ENCODE data around the gene COL7A1.
"Not testable (repeated sequence)": the region's sequence is repeated elsewhere in the genome, so short reads cannot be mapped to it uniquely, and the experiment has no call there.

Gene COL7A1

DNA sequence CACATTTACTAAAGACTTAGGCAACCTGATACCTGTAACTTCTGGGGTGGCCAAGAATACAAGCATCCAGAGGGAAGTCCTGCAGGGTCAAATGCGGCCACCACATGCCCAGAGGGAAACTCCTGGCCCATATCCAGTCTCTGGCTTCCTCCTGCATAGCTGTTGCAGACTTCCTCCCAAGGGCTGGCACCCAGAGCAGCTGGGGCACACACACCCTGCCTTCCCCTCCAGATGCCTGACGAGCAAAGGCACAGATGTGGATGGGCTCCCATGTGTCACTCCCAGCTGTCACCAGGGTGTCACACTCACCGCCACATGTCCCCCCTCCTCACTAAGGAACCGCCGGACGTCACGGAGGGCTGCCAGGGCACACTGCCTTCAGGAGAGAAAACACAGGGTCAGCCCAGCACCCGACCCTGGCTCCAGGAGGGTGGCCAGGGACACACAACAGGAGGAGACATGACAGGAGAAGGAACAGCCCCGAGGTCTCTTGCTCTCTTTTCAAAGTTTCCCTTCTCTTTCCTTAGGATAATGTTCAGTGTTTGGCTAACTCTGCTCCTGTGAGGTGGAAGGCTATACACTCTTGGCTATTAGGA lies 51.8 kb downstream of the COL7A1 start:
- no peak for DNase-seq (ENCODE audit: low spot score)

DNA sequence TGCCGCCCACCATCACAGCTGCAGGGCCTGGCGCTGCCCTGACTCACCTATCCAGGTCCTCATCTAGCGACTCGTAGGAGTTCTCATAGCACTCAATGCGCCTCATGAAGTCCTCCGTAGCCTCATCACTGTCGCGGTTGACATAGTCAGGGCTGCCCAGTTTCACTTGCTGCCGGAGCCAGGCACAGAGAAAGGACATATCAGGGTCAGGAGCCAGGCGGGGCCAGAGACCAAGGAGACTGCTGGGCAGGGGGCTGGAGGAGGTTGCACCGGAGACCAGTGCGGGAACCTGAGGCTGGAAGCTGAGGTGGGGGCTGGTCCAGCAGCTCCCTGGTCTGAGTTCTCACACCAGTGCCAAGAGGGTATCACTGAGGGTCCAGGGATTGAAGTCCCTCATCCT lies 56.7 kb downstream of the COL7A1 start:
- DNase-seq (ENCODE audit: low spot score): no peak

DNA sequence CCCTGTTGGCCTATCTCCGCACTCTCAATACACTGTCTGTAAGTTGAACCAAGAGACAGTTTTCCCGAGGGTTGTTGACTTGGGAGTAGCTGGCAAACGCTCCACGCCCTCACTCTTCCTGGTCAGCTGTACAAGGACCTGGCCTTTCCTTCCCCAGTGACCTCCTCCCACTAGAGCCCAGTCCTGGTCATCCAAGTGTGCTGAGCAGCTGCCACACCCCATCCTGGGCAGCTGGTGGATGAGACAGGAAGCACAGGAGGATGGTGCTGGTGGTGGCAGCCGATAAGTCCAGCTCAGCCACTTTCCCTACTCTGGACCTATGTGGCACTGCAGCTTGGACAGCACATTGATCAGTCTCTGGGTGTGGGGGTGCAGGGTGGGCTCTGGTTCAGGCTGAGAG lies 58.3 kb downstream of the COL7A1 start:
- DNase-seq (ENCODE audit: low spot score): no peak

DNA sequence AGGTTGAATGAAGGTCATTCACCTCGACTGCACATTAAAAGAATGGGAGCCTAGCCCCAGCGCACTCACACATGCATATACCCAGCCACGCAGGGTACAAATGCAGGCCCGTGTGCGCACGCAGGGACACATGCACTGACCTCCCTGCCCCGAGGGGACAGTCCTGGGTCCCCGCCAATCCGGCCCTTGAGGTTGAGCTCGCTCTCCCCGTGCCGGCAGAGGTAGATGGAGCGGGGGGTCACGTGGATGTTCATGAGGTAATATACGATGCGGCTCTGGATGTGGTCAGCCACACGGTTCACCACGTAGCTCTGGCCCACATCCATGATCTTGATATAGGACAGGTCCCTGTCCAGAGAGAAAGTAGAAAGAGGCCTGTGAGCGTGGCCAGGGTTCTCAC lies 59.0 kb downstream of the COL7A1 start:
- no peak for DNase-seq (ENCODE audit: low spot score)

DNA sequence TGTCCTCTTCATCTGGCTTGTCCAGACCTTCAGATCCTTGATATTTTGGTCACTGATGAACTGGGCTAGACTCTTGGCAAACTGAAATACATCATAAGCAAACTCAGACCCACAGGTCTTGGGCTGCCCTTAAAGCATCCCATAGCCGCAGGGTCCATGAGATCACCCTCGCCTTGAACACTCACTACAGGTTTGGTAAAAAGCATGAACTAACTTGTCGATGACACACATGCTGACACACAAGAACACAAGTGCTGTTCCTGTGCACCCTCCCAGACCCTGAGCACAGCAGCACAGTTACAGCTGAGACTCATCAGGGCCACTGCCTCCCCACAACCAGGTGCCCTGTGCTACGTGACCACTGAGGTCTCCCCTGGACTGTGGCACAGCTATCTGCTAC lies 59.6 kb downstream of the COL7A1 start:
- DNase-seq (ENCODE audit: low spot score): no peak

DNA sequence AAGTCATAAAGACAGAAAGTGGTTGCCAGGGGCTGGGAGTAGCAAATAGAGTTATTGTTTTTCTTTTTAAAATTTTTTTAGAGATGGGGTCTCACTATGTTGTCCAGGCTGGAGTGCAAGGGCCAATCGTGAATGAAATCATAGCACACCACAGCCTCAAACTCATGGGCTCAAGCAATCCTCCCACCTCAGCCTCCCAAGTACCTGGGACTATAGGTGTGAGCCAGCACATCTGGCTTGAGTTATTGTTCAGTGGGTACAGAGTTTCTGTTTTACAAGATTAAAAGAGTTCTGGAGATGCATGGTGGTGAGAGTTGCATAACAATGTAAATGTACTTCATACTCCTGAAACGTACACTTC lies 62.2 kb downstream of the COL7A1 start:
- DNase-seq (ENCODE audit: low spot score): no peak

DNA sequence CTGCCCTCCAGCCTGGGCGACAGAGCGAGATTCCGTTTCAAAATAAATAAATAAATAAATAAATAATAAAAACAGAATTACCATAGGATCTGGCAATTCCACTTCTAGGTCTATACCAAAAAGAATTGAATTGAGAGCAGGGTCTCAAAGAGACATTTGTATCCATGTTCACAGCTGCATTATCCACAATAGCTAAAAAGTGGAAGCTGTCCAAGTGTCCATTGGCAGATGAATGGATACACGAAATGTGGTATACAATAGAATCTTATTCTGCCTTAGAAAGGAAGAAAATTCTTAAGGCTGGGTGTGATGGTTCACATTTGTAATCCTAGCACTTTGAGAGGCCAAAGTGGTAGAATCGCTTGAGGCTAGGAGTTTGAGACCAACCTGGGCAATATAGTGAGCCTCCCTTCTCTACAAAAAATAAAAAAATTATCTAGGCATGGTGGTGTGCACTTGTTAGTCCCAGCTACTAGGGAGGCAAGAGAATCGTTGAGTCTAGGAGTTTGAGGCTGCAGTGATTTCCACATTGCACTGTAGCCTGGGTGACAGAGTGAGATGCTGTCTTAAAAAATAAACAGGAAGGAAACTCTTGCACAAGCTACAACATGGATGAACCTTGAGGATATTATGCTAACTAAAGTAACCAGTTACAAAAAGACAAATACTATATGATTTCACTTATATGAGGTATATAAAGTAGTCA lies 62.7 kb downstream of the COL7A1 start:
- no peak for DNase-seq (ENCODE audit: low spot score)

DNA sequence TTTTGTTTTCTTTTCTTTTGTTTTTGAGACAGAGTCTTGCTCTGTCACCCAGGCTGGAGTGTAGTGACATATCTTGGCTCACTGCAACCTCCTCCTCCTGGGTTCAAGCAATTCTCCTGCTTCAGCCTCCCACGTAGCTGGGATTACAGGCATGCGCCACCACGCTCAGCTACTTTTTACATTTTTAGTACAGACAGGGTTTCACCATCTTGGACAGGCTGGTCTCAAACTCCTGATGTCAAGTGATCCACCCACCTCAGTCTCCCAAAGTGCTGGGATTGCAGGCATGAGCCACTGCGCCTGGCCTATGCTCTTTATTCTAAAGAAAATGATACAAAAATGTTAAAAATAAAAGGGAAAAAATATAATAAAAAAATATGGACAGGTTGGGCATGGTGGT lies 64.4 kb downstream of the COL7A1 start:
- DNase-seq (ENCODE audit: low spot score): not testable (repeated sequence)

DNA sequence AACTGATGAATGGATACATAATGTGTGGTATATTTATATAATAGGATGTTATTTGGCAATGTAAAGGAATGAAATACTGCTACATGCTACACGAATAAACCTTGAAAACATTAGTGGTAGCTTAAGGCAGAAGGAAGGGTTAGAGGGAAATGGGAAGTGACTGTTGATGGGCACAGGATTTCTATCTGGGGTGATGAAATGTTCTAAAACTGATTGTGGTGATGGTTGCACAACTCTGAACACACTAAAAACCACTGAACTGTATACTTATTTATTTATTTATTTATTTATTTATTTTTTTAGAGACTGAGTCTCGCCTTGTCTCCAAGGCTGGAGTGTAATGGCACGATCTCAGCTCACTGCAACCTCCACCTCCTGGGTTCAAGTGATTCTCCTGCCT lies 66.4 kb downstream of the COL7A1 start:
- DNase-seq (ENCODE audit: low spot score): no peak

DNA sequence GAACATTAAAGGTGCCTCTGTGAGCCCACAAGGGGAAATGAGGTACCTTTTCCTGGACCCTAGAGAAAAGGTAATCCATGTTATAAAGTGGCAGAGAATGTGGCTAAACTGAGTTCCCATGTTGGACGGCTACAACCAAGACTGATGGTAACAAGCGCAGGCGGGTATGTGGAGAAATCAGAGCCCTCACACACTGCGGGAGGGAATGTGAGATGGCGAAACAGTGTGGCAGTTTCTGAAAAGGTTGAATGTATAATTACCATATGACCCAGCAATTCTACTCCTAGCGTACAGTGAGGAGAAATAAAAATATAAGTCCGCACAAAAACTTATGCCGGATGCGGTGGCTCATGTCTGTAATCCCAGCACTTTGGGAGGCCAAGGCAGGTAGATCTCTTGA lies 67.1 kb downstream of the COL7A1 start:
- DNase-seq (ENCODE audit: low spot score): no peak

DNA sequence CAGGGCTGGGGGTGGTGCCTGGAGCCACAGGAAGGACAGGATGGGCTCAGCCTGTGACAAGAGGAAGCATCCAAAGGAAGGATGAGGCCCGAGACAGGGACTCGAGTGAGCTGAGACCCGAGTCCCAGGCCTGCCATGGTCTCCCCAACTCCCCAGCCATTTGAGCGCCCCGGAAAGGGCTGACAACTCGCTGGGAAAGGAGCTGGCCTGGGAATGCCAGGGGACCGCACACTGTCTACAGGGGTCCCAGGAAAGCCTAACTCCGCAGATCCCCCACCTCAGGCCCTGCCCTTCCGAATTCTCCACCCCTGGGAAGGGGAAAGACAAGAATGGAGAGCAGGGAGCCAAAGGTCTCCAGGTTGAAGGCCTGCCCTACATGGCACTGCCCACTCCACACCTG lies 70.2 kb downstream of the COL7A1 start:
- no peak for DNase-seq (ENCODE audit: low spot score)

DNA sequence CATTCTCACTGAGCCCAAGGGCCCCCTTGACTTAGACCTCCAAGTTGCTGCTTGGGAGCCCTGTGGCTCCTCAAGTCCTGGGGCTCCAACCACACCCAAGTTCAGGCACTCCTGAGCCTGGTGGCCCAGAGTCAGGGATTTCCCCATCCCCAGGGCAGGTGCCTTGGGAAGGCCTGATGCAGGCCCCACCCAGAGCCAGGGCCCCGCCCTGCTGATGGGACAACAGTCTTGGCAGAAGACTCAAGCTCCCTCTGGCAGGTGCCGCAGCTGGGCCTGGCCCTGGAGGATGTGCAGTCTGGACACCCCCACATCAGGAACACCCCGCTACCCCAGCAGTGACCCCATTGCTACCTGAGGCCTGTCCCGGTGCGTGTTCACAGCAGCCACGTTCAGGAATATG lies 73.5 kb downstream of the COL7A1 start:
- no peak for DNase-seq (ENCODE audit: low spot score)

DNA sequence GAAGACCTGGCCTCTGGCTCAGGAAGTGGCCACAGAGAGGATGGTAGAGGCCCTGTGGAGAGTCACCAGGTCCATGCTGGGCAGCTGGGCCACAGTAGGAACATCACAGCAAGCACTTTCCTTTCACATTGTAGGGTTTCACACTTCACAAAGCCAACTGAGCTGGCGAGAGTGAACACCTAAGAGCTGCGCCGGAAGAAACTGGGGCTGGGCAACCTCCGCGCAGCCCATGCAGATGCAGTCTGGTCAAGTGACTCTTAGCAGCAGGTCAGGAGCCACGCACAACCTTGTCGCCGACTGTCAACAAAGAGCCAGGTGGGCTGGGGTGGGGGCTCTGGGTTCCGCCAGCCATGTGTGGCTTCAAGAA lies 75.9 kb downstream of the COL7A1 start:
- DNase-seq (ENCODE audit: low spot score): no peak

DNA sequence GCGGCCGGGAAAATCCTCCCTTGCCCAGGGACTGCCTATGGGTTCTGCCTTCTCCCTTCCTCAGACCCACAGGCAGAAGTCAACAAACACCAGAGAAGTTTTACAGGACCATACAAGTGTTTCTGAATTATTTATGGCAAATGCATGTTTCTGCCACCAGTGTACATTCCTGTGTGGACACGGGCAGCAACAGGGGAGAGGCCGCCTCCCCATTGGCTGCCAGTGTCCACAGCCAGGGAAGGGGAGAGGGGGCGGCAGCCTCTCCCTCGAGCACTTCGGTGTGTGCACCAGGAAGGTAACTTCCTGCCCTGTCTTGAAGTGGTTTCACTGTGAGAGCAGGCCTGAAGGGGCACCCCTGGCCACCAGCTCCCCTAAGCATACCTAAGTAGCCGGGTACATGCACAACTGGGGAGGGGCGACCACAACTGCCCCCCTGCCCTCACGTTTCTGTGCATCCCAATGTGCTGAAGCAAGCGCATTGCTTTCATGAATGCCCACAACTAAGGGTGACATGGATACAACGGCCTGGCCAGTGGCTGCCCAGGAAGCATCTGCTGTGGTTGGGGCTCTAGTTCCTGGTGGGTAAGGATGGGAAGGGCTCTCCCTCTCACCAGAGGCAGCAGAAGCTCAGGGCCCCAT lies 76.4 kb downstream of the COL7A1 start:
- no peak for DNase-seq (ENCODE audit: low spot score)

DNA sequence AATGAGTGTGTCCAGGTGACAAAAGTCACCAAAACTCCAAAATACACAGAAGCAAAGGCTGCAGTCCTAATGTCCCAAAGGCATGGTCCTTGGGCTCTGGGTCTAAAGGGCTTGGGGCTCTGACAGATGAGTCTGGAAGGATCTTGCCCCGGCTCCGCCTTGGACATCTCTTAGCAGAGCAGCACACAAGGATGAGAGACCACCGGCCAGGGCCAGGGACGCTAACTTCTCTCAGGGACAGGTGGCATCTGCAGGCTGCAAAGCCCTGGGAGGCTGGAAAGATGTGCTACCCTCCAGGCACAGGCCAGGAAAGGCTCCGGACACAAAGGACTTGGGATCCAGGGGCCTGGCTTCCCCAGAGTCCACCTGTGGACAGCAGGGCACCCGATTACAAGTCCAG lies 77.1 kb downstream of the COL7A1 start:
- no peak for DNase-seq (ENCODE audit: low spot score)

DNA sequence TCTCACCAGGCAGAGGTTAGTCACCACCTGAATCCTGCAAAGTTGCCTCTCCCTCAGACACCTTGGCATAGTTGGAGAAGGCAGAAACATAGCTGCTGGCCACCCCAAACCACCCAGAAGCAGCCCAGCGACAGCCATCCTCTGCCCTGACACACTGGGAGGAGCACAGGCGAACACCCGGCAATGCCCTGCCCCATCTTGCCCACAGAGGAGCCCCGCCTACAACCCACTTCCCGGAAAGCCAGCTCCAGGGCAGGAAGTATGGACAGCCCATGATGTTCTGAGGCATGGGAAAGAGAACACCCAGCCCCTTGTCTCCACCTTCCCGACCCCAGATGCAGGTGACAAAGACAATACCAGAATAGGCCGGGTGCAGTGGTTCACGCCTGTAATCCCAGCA lies 78.6 kb downstream of the COL7A1 start:
- DNase-seq (ENCODE audit: low spot score): no peak

DNA sequence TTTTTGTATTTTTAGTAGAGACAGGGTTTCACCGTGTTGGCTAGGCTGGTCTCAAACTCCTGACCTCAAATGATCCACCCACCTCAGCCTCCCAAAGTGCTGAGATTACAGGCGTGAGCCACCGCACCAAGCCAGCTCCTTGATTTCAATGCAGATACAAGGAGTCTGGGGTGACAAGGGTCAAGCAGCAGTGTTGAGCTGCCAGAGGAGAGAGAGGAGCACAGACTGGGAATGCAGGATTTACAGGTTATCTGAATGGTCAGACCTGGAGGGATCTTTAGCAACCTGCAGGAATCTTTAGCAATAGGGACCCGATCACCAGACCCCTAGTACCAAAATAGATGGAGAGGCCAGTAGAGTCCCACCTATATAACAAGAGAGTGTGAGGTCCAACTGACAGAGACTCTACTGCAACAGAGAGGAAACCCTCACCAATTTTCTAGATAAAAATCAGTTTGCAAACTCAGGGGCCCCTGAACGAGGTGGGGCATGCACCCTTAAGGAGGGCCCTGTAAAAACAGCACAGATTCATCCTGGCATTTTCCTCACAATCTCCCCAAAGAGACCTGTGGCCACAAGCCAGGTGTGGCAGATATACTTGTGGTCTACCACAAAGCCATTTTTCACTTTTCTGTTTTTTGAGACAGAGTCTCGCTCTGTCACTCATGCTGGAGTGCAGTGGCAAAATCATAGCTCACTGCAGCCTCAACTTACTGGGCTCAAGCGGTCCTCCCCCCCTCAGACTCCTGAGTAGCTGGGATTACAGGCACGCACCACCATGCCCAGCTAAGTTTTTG lies 80.5 kb downstream of the COL7A1 start:
- no peak for DNase-seq (ENCODE audit: low spot score)

Measured in kidney capillary endothelial cell (primary cell).